ENCODE measurements around the gene IFNE. TPM values are rescaled to one million over a fixed set of nuclear protein-coding genes. Genes with fewer than 3 reads are reported as not detected.

IFNE gene
- total RNA-seq, 1 experiment from 2014 or later: 0.34 TPM

DNA sequence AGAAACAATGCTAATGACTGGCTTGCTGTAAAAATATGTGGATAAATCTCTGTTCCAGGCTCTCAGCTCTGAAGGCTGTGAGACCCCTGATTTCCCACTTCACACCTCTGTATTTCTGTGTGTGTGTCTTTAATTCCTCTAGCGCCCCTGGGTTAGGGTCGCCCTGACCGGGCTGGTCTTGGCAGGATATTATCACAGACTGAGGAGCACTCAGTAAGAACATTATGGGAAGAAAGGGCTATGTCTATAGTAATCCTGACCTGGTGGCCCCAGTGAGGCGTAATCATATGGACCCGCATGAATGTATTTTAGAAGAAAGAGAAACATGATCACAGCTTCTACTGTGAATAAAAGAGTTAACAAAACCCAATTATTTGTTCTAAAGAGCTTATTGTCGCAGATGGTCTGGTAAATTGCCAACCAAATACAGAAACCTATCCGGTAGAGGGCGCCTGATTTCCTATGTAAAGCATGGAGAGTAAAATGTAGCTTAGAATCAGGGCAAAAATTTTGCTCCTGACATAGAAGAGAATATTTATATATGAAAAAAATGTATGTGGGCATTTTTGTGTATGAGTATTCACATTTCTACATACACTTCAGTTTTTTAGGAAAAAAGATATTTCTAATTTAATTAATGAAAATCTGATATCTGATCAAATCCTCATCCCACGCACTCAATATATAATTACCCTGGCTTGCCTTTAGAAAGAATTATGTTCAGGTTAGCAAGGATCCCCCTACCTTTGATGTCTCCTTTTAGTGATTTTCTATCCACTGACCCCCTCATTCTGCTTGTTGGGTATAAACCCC, 47.7 kb downstream of the IFNE start:
- Mint-ChIP-seq H3K9me3 (ENCODE audit: unreplicated experiment) (no peaks in the 10 kb centered on the region), H3K4me3 (ENCODE audit: unreplicated experiment) (no peak overlapping the region), H3K27ac (ENCODE audit: unreplicated experiment) (no peak overlapping the region), H3K27me3 (ENCODE audit: insufficient read depth, unreplicated experiment) (peaks cover 2% of the 10 kb centered on the region), H3K4me1 (ENCODE audit: low read depth, unreplicated experiment) (no peaks in the 10 kb centered on the region), H3K36me3 (ENCODE audit: insufficient read depth, unreplicated experiment) (no peaks in the 10 kb centered on the region)
- POLR2A ChIA-PET: no interaction called here
- peak in 1 of 2 experiments; percentile 45 for DNase-seq
- Histone ChIP-seq H3K27me3 (replicated peaks; ENCODE audit: control insufficient read depth, insufficient read depth, low read length) (no peaks in the 10 kb centered on the region), H3K4me3 (ENCODE audit: low read depth, low read length) (no peak overlapping the region), H3K9me3 (no peaks in the 10 kb centered on the region), H3K4me1 (no peaks in the 10 kb centered on the region), H3K36me3 (ENCODE audit: control insufficient read depth, insufficient read depth, low read length) (no peaks in the 10 kb centered on the region)
- CTCF ChIA-PET: interaction anchor here (1.0 to 2.5 kb wide), 13 partner anchors 10 to 354 kb away, joined by 3 to 38 read pairs (median 5); no protein-coding TSS in a partner anchor
- TF ChIP-seq, protein P1, sequence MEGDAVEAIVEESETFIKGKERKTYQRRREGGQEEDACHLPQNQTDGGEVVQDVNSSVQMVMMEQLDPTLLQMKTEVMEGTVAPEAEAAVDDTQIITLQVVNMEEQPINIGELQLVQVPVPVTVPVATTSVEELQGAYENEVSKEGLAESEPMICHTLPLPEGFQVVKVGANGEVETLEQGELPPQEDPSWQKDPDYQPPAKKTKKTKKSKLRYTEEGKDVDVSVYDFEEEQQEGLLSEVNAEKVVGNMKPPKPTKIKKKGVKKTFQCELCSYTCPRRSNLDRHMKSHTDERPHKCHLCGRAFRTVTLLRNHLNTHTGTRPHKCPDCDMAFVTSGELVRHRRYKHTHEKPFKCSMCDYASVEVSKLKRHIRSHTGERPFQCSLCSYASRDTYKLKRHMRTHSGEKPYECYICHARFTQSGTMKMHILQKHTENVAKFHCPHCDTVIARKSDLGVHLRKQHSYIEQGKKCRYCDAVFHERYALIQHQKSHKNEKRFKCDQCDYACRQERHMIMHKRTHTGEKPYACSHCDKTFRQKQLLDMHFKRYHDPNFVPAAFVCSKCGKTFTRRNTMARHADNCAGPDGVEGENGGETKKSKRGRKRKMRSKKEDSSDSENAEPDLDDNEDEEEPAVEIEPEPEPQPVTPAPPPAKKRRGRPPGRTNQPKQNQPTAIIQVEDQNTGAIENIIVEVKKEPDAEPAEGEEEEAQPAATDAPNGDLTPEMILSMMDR (IDR thresholded peaks at IDR 0.05; ENCODE audit: insufficient read depth in 1 of 2, low read depth in 1 of 2, low read length in 1 of 2, severe bottlenecking in 1 of 2, unreplicated experiment in 1 of 2): peak; percentile 26 to 48
- intact Hi-C loops (cut with micrococcal nuclease; ENCODE audit: unreplicated experiment): loop anchor here (1.0 kb wide), 2 partner anchors 21 to 355 kb away; no protein-coding TSS in a partner anchor
- no TSS peak for BruUV-seq (replicated peaks)

DNA sequence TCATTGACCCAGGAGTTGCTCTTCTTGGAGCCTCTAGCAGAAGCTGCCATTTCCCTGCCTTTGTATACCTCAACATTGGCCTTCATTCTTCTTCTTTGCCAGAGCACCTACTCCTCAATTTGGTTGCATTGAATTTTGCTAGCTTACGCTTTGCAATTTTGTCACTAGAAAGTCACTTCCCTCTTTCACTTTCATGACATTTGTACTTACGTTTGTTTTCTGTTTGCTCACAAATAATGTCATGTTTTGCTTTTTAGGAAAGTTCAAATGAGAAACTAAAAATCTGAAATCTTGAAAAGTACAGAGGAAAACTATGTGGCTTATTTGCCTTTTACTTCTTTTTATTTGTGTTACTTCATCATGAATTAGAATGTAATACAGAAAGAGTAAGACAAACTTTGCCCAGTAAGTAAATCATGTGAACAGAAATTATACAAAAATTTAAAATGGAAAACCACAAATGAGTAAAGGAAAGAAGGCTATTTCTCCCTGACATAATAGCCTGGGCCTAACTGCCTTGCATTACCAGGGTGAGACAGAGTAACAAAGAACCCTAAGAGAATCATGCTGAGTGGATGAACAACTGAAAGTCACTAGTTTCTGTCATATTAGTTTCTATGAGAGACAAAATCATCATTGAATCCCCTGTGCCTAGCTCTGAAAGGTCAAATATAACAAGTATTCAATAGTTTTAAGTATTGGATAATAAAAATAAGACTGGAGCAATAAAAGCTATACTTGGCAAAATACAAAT, 49.3 kb downstream of the IFNE start:
- Mint-ChIP-seq H3K9me3 (ENCODE audit: unreplicated experiment) (no peaks in the 10 kb centered on the region), H3K27me3 (ENCODE audit: insufficient read depth, unreplicated experiment) (peaks cover 2% of the 10 kb centered on the region), H3K4me3 (ENCODE audit: unreplicated experiment) (no peak overlapping the region), H3K27ac (ENCODE audit: unreplicated experiment) (no peak overlapping the region), H3K4me1 (ENCODE audit: low read depth, unreplicated experiment) (no peaks in the 10 kb centered on the region), H3K36me3 (ENCODE audit: insufficient read depth, unreplicated experiment) (no peaks in the 10 kb centered on the region)
- CTCF ChIA-PET: no interaction called here
- no peaks in the 10 kb centered on the region for H3K36me3 ChIP-seq (ENCODE audit: control insufficient read depth, insufficient read depth, low read length)
- H3K27me3 ChIP-seq (replicated peaks; ENCODE audit: control insufficient read depth, insufficient read depth, low read length): no peaks in the 10 kb centered on the region
- H3K9me3 ChIP-seq: no peaks in the 10 kb centered on the region
- intact Hi-C loops (cut with micrococcal nuclease; ENCODE audit: unreplicated experiment): no loop called here
- no peak overlapping the region for H3K4me3 ChIP-seq (ENCODE audit: low read depth, low read length)
- DNase-seq: no peak
- TF ChIP-seq, protein P1 (IDR thresholded peaks at IDR 0.05; ENCODE audit: insufficient read depth in 1 of 2, low read depth in 1 of 2, low read length in 1 of 2, severe bottlenecking in 1 of 2, unreplicated experiment in 1 of 2): no peak
- H3K4me1 ChIP-seq: no peaks in the 10 kb centered on the region
- no TSS peak for BruUV-seq (replicated peaks)
- POLR2A ChIA-PET: no interaction called here

Small RNAs within 50 kb of the gene (microRNA-seq; reads per million reads assigned to microRNA genes)
- 6,458 reads per million, percentile 97 among the genes with 10 or more reads in this experiment for gene MIR31

Other genes with a start within 250 kb of the IFNE start
- gene IFNA14, start 242.3 kb downstream of the IFNE start, total RNA-seq (2022): not detected in 2 replicates
- not detected in 2 replicates for gene IFNA5, start 177.0 kb downstream of the IFNE start, total RNA-seq (2022)
- 13.0 and 13.5 TPM in 2 replicates for gene KLHL9, start 146.9 kb downstream of the IFNE start, total RNA-seq (2022)
- gene IFNA6, start 131.4 kb downstream of the IFNE start, total RNA-seq (2022): not detected in 2 replicates
- not detected in 2 replicates for gene IFNA13, start 114.3 kb downstream of the IFNE start, total RNA-seq (2022)
- not detected in 2 replicates for gene IFNA2, start 96.9 kb downstream of the IFNE start, total RNA-seq (2022)
- gene IFNA8, start 73.2 kb downstream of the IFNE start, total RNA-seq (2022): not detected in 2 replicates
- gene IFNA1, start 41.9 kb downstream of the IFNE start, total RNA-seq (2022): not detected in 2 replicates

Data from Caco-2 (cell line).